Osteoblast (primary cell): Measurements from ENCODE around the gene TIMD4. TPM values are rescaled to one million over a fixed set of nuclear protein-coding genes. Genes with fewer than 3 reads are reported as not detected.

Experiments
- DNase-seq: peaks from one replicate; pipeline ENCODE4 v3.0.0; 2011; ENCODE audit warnings: low spot score, mixed read lengths; ENCODE audit not compliant: insufficient read length; ENCODE audit errors: missing footprints
- H2AFZ ChIP-seq: 2 replicates; pipeline ENCODE4 v1.6.0; 2011; ENCODE audit warnings: mild to moderate bottlenecking, low read length
- H3K27ac ChIP-seq: 2 replicates; pipeline ENCODE4 v1.5.1; 2011; ENCODE audit warnings: mild to moderate bottlenecking, low read depth, low read length, moderate library complexity
- H3K27me3 ChIP-seq: 2 replicates; pipeline ENCODE4 v1.6.0; 2012; ENCODE audit warnings: mild to moderate bottlenecking, control low read depth, inconsistent platforms, low read length, moderate library complexity; ENCODE audit not compliant: insufficient read depth
- H3K36me3 ChIP-seq: 2 replicates; pipeline ENCODE4 v1.5.1; 2011; ENCODE audit warnings: mild to moderate bottlenecking, low read length, control low read depth, moderate library complexity; ENCODE audit not compliant: insufficient read depth
- H3K4me1 ChIP-seq: 2 replicates; pipeline ENCODE4 v1.5.1; 2011; ENCODE audit warnings: mild to moderate bottlenecking, low read length, control low read depth, moderate library complexity; ENCODE audit not compliant: insufficient read depth
- H3K4me2 ChIP-seq: 2 replicates; pipeline ENCODE4 v1.6.0; 2011; ENCODE audit warnings: mild to moderate bottlenecking, low read length; ENCODE audit not compliant: insufficient read depth
- H3K4me3 ChIP-seq: fragments of 200-600 bp; sonication (generic); 3 replicates; pipeline ENCODE4 v1.5.1; 2012; ENCODE audit warnings: mild to moderate bottlenecking, low read length, inconsistent platforms; ENCODE audit not compliant: insufficient read depth
- H3K79me2 ChIP-seq: 2 replicates; pipeline ENCODE4 v1.6.0; 2012; ENCODE audit warnings: mild to moderate bottlenecking, low read length, control low read depth, inconsistent platforms; ENCODE audit not compliant: insufficient read depth
- H3K9me3 ChIP-seq: 2 replicates; pipeline ENCODE4 v1.5.1; 2011; ENCODE audit warnings: low read depth, low read length, control low read depth
- H4K20me1 ChIP-seq: 2 replicates; pipeline ENCODE4 v1.6.0; 2012; ENCODE audit warnings: mild to moderate bottlenecking, low read length, control low read depth; ENCODE audit not compliant: insufficient read depth
- total RNA-seq: library from RNA; depleted of rRNA; stranded (reverse); fragments of >200 nt; gene quantifications from 2 replicates; pipeline ENCODE4 v1.2.3, GENCODE V29; 2012
- TF ChIP-seq, protein P1 (sequence below): IDR thresholded peaks from 2 replicates; pipeline ENCODE4 v1.5.1; 2011; ENCODE audit warnings: mild to moderate bottlenecking, low read depth, low read length, moderate library complexity; ENCODE audit errors: extremely low read depth

The TIMD4 gene
- total RNA-seq, 1 donor, result not detected

DNA sequence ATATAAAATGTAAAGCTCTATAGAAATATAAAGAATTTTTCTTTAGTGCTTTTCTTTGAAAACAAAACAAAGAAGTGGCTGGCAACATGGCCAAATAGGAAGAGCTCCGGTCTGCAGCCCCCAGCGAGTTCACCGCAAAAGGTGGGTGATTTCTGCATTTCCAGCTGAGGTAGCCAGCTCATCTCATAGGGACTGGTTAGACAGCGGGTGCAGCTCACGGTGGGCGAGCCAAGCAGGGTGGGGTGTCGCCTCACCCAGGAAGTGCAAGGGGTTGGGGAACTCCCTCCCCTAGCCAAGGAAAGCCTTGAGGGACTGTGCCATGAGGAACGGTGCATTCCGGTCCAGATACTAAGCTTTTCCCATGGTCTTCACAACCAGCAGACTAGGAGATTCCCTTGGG, 21.0 kb upstream of the TIMD4 start:
- Histone ChIP-seq H3K27me3 (no peaks in the 10 kb centered on the region), H3K4me1 (no peaks in the 10 kb centered on the region), H3K36me3 (no peaks in the 10 kb centered on the region), H3K9me3 (no peaks in the 10 kb centered on the region), H3K4me2 (no peak overlapping the region), H3K27ac (no peak overlapping the region), H3K4me3 (no peak overlapping the region), H3K79me2 (no peaks in the 10 kb centered on the region), H2AFZ (no peak overlapping the region), H4K20me1 (no peaks in the 10 kb centered on the region)
- DNase-seq, result no peak
- TF ChIP-seq, protein P1, sequence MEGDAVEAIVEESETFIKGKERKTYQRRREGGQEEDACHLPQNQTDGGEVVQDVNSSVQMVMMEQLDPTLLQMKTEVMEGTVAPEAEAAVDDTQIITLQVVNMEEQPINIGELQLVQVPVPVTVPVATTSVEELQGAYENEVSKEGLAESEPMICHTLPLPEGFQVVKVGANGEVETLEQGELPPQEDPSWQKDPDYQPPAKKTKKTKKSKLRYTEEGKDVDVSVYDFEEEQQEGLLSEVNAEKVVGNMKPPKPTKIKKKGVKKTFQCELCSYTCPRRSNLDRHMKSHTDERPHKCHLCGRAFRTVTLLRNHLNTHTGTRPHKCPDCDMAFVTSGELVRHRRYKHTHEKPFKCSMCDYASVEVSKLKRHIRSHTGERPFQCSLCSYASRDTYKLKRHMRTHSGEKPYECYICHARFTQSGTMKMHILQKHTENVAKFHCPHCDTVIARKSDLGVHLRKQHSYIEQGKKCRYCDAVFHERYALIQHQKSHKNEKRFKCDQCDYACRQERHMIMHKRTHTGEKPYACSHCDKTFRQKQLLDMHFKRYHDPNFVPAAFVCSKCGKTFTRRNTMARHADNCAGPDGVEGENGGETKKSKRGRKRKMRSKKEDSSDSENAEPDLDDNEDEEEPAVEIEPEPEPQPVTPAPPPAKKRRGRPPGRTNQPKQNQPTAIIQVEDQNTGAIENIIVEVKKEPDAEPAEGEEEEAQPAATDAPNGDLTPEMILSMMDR, result no peak

DNA sequence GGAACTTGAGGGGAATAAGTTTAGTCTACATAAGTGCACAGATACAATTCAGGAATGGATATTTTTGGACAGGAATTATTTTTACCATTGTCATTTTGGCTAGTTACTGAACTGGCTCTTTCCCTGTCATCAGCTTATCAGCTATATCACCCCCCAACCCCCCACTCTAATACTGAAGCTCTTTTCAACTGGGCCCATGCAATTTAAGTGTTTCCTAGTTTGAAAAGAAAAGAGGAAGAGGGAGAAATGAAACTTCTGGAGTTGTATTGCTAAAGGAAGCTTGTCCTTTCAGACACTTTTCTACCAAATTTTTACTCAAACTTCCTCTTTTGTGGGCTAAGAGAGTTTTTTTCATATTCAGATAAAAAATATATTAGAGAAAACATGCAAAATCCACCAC, 18.5 kb upstream of the TIMD4 start:
- H3K4me2 ChIP-seq, result no peak overlapping the region
- no peaks in the 10 kb centered on the region for H3K36me3 ChIP-seq
- H4K20me1 ChIP-seq, result no peaks in the 10 kb centered on the region
- H3K27me3 ChIP-seq, result no peaks in the 10 kb centered on the region
- no peaks in the 10 kb centered on the region for H3K79me2 ChIP-seq
- H3K9me3 ChIP-seq, result no peaks in the 10 kb centered on the region
- H3K27ac ChIP-seq, result no peak overlapping the region
- TF ChIP-seq, protein P1, result no peak
- no peak overlapping the region for H3K4me3 ChIP-seq
- no peaks in the 10 kb centered on the region for H3K4me1 ChIP-seq
- H2AFZ ChIP-seq, result no peak overlapping the region
- no peak for DNase-seq

DNA sequence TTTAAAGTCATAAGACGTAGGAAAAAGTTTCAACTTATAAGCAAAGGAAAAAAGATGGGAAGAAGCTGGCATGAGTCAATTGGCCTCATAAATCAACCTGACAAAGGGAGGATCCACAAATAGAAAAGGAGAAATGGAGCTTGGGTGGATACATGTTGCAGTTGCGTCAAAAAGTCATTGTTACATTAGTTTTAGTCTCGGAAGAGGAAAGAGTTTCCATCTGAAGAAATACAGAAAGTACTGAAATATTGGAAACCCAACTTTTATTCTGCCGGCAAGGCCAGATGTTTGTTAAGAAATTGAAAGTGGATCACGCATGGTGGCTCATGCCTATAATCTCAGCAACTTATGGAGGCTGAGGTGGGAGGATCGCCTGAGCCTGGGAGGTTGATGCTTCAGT, 11.3 kb upstream of the TIMD4 start:
- Histone ChIP-seq H3K4me3 (no peak overlapping the region), H3K4me1 (no peaks in the 10 kb centered on the region), H3K36me3 (no peaks in the 10 kb centered on the region), H3K4me2 (no peak overlapping the region), H4K20me1 (no peaks in the 10 kb centered on the region), H3K79me2 (no peaks in the 10 kb centered on the region), H2AFZ (no peak overlapping the region), H3K27me3 (no peaks in the 10 kb centered on the region), H3K27ac (no peak overlapping the region), H3K9me3 (no peaks in the 10 kb centered on the region)
- TF ChIP-seq, protein P1, result no peak
- DNase-seq, result no peak

GRCh38 chr5:156971848-156972525, 9.0 kb upstream of the TIMD4 start:
- Histone ChIP-seq H3K4me2 (no peak overlapping the region), H3K9me3 (no peaks in the 10 kb centered on the region), H3K27me3 (no peaks in the 10 kb centered on the region), H2AFZ (no peak overlapping the region), H3K79me2 (no peaks in the 10 kb centered on the region), H3K36me3 (no peaks in the 10 kb centered on the region), H3K4me1 (no peaks in the 10 kb centered on the region), H3K27ac (no peak overlapping the region), H4K20me1 (no peaks in the 10 kb centered on the region), H3K4me3 (no peak overlapping the region)
- TF ChIP-seq, protein P1, result no peak
- DNase-seq, result no peak
